ENCODE data around the gene LEKR1.
"Not testable (repeated sequence)": the region's sequence is repeated elsewhere in the genome, so short reads cannot be mapped to it uniquely, and the experiment has no call there.

Gene LEKR1

DNA sequence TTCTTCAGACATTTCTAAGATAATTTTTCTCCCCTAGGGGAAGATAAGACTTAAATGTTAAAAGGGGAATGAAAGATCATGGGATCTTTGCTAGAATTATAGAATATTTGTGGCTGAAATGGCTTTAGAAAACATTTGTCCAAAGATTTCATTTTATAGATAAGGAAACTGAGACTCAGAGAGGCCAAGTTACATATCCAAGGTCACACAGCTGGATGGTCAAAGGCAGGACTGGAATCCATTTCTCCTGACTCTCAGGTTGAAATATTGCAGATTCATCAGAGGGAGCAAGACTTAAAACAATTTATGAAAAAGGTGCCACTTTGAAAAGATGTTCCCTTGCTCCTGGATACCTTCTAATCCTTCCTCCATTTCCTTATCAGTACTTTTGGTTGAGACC is 19.5 kb upstream of the LEKR1 start:
- DNase-seq (ENCODE audit: low read depth), result no peak

GRCh38 chr3:156808025-156808424 is 18.1 kb upstream of the LEKR1 start:
- no peak for DNase-seq (ENCODE audit: low read depth)

- DNase-seq (ENCODE audit: low read depth), result peak; percentile 58
Measured at GRCh38 chr3:156811089-156811862, 14.9 kb upstream of the LEKR1 start.

- no peak for DNase-seq (ENCODE audit: low read depth)
Measured at GRCh38 chr3:156812521-156813335, 13.4 kb upstream of the LEKR1 start.

DNA sequence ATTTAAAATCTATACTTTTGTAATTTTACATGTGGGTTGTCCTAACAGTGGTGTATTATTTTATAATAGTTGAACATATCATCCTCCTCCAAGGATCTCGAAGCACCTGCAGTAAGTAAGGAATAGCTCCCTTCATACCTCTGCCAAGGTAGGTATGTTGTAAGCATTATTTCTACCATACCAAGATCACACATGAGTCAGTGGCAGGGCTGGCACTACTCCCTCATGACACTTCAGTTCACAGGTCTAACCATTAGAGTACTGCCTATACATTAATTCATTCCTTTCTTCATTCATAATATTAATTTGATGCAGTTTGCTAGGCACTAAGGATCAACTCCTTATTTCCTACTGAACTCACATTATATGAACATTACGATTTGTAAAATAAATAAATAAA is 11.9 kb upstream of the LEKR1 start:
- DNase-seq (ENCODE audit: low read depth), result no peak

DNA sequence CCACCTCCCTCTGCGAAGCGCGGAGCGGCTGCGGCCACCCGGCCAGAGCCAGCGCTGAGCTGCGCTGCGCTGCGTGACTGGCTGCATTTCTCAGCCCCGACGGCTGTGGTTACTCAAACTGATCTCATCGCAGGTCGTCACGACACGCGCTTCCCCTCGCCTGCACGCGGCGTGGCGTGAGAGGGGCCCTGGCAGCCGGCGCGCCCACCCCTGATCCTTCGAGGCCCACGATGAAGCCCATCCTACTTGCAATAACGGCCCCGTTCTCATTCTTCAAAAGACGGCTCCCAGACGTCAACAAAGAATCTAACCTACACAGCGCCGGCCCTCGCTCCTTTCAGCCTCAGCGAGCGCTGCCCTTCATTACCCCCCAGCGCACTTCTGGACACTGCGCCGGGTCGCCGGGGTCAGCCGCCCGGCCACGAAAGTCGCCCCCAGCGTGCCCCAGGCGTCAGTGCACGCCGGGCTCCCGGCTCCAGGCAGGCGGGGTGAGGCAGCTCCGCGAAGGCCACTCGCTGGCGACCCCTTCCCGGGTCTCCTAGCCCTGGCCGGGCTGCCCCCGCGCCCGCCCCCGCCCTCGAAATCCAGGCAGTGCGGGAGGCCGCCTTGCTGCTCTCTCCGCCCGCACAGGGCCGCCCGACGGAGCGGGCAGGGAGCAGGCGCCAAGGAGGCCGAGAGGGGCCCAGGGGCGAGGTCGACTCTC is 9.9 kb upstream of the LEKR1 start:
- DNase-seq (ENCODE audit: low read depth), result peak; percentile 68

DNA sequence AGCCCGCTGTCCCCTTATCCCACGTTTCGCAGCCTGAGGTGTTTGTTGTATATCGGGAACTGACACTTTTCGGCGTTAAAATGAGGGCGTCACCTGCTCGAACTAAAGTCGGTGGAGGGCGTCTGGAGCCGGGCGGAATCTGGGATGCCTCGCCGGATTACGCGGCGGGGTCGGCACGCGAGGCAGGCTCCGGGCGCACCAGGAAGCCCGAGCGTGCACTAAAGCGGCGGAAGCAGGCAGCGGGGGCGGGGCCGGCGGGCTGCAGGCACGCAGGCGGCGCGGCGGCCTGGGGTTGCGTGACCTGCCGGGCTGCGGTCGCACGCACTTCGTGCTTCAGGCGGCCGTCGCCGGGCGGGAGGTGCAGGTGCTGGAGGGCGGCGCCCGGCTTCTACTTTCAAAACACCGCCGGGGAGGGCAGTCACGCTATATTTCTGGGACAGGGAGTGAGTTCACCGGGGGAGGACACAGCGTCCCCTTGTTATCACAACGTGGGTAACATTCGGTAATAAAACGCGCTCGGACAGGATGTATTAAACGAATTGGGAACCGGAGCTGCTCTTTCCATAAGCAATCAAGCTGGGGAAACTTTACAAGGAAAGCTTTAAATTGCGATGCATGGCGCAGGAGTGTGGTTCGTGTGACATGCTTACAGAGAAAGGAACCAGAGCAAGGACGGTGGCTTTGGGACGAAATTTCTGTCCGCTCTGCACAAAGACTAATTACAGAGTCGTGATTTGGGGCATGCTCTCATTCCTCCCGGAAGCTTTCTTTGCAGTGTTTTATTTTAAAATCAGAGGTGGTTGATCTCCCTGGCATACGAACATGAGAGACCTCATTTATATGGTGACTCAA is 9.1 kb upstream of the LEKR1 start:
- DNase-seq (ENCODE audit: low read depth), result peak; percentile 87

DNA sequence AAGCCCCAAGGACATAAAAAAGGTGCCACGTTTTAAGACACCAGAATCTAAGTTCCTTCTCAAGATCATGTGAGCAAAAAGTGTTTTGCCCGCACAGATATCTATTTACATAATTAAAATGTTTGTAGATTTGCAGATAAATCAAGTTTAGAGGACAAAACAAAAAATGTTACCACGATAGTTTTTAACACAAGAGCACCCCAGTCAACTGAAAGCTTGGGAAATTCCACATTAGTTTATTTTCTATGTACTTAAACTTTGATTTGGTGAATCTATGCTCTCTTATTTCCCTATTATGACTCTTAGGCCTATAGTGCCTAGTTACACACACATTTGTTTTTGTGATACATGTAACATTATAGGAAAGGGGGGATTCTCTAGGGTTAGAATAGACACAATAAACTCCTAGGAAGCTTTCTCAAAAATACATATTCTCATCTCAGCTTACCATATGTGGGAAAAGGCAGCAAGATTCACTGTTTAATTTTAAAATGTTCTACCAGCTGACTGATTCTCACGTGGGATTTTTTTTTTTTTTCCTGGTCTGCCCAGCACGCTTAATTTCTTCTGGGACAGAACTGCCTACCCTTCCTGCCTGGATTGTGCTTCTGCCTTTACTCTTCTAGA is 8.4 kb upstream of the LEKR1 start:
- no peak for DNase-seq (ENCODE audit: low read depth)

- no peak for DNase-seq (ENCODE audit: low read depth)
Measured at GRCh38 chr3:156818273-156818651, 7.9 kb upstream of the LEKR1 start.

GRCh38 chr3:156818890-156819289 is 7.3 kb upstream of the LEKR1 start:
- DNase-seq (ENCODE audit: low read depth), result peak; percentile 56

DNA sequence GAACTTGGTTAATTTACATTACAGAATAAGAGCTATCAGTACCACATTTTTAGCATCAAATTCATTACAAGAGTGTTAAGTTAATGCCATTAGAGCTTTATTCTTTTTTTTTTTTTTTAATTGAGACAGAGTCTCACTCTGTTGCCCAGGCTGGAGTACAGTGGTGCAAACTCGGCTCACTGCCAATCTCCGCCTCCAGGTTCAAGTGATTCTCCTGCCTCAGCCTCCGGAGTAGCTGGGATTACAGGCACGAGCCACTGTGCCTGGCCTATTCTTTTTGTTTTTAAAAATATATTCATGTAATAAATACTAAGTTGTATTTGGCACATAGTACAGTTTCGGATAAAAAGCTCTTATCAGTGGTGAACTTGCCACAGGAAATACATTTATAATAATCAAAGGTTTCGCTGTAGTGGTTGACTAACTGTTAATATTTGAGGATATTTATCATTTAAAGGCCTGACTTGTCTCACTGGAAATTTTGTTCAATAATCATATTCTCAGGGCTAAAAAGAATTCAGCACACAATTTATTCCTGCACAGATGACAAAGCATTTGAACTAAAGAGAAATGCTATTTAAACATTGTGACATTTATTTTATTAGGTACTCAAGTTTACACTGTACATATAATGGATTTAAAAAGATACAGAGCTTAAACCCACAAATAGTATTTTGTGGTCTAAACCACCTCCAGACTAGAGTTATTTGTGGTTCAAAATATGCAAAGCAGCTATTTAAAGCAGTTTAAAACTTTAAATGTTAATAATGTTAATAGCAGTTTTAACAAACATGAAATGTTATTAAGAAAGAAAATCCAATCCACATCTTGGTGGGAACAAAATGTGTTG is 6.1 kb upstream of the LEKR1 start:
- no peak for DNase-seq (ENCODE audit: low read depth)

- DNase-seq (ENCODE audit: low read depth), result no peak
Measured at GRCh38 chr3:156820692-156821080, 5.5 kb upstream of the LEKR1 start.

GRCh38 chr3:156822626-156823260 is 3.4 kb upstream of the LEKR1 start:
- not testable (repeated sequence) for DNase-seq (ENCODE audit: low read depth)

GRCh38 chr3:156825795-156826143 is 384 bp upstream of the LEKR1 start:
- DNase-seq (ENCODE audit: low read depth), result no peak

DNA sequence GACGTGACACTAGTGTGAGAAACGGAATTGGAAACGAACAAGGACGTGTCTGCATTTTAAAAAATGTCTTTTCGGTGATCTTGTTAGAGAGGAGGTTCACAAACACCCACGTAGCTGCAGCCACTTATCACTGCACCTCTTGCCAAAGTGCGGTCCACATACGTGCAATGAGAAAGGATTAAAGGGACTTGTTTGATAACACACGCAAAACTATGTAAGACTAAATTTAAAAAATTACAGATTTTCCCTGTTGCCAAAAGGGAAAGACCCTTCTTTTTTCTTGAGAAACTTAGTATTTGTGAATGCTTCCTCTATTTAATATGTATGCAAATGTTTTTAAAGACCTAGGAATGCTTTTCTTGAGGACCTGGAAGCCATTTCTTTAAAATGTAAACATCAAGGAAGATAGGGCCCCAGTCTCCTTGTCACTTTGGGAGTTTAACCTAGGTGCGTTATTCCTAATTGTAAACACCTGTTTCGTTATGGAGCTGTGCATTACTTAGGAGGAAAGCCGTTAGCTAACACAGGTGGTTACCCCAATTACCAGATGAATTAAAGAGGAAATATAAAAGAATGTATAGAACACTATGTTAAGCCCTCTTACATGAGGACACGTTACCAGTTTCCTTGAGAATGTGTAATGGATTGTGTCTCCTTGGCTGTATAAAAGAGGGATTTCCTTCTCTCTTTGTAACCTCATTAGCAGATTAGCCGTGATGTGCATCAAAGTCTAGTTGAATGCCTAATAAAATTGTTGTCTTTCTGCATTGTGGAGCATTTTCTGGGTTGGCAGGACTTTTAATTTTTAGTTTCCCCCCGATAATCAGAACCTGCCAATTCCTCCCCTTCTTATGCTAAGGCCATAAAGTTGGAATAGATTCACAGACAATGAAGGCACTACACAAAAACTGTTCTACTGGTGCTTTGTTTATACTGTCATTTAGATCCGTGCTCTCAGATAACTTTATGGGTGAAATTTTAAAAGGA is 1.0 kb downstream of the LEKR1 start:
- DNase-seq (ENCODE audit: low read depth), result no peak

DNA sequence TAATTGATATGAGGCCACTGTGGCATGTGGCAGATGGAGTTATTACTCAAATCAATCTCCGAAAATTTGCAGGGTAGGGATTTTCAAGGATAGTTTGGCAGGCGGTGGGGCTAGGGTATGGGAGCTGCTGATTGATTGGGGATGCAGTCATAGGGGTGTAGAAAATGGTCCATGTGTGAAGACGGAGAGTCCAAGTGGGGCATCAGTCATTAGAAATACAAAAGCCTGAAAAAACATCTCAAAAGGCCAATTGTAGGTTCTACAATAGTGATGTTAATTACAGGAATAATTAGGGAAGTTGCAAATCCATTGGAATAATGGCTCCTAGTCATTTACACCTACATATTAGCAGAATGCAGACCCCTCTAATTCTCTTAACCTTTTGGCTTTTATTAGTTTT is 4.9 kb downstream of the LEKR1 start:
- DNase-seq (ENCODE audit: low read depth), result no peak

DNA sequence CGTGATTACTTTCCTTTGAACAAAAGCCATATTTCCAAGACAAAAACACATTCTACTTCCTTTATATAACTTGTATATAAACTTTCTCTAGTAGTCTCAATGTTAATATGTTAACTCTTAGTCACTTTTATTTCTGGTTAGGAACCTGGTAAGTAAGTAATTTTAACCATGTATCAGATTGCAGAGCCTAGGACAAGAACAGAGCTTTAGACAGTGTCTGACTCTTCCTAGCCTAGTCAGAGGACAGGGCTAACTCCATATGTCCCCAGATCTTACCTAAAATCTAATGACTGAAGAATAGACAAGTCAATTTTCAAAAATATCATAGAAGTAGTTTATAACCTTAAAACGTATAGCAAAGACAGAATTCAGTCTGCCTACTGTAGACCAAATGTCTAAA is 8.3 kb downstream of the LEKR1 start:
- DNase-seq (ENCODE audit: low read depth), result no peak

GRCh38 chr3:156834962-156835535 is 8.9 kb downstream of the LEKR1 start:
- DNase-seq (ENCODE audit: low read depth), result no peak

DNA sequence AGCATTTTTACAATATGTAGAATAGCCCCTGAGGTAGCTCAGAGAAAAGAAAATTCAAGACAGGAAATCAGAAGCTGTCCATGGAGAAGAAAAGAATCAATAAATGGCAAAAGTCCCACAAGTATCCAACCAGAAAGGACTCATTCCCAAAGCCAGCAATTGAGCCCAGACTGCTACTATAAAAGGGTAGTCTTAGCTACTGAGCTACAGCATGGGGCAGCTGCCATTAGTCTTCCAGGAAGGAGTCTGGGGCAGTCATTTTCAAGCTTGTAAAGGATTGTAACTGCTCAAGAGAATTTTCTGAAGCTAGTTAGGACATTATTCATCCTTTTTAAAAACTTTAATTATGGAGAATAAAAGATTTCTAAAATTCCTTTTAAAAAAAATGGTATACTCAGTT is 10.5 kb downstream of the LEKR1 start:
- DNase-seq (ENCODE audit: low read depth), result no peak
